Measurements from ENCODE around the gene XKR7. TPM values are rescaled to one million over a fixed set of nuclear protein-coding genes. Genes with fewer than 3 reads are reported as not detected.

The XKR7 gene
- total RNA-seq, 1 donor from 2014 or later = not detected

DNA sequence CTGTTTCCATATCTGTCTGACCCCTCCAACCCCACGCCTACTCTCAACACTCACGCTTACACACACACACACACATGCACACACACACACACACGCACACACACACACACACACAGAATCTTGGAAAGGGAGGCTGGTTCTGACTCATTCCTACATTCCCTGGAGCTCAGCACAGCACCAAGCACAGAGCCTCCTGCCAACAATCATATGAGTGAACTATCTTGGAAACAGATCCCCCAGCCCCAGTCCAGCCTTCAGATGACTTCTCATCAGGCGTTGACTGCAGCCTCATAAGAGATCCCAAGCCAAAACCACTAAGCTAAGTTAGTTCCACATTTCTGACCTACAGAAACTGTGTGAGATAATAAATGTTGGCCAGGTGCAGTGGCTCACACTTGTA is 70.0 kb downstream of the XKR7 start:
- DNase-seq (ENCODE audit: low spot score) = no peak

DNA sequence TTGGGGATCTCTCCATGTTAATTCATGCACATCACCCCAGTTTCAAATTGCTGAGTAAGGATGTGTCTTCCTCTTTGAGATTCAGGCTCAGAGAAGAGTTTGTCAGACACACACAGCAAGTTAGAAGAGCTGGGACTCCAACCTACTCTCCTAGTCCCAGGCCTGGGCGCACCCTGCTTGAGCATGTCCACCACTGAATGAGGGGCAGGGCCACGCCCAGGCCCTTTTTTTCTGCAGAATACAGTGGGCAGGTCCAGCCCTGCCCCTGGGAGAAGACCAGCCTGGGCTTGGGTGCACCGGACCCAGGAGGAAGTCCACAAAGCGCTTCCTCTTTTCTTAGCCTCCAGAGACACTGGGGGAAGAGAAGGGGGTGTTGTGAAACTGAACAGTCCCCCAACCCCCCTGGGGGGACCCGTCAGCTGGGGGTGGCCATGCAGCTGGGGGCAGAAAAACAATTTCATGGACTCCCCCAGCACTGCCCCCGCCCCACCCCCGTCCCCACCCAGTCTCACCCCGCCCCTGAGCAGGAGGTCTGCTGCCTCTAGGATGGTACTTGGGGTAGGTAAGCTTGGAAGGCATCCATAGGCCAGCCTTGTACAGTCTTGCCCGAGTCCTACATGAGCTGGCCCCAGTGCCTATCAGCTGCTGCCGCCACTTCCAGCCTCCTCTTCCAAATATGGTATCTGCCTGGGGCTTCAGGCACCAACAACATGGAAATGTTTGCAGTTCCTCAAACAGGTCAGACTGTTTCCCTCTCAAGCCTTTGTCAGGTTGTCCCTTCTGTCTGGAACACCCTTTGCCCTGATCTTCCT is 72.4 kb downstream of the XKR7 start:
- no peak for DNase-seq (ENCODE audit: low spot score)

DNA sequence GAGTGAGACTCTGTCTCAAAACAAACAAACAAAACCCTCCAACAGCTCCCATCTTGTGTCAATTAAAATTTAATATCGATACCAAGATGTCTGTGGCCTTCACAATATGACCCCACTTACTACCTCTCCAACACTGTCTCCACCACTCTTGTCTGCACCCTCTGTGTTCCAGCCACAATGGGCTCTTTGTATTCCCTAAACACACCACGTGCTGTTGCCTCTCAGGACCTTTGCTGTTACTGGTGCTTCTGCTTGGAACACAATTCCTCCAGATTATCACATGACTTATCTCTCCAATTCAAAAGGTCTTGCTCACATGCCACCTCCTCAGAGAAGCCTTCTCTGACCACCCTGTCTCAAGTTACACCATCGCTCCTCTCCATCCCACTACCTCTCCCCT is 78.0 kb downstream of the XKR7 start:
- DNase-seq (ENCODE audit: low spot score) = no peak

DNA sequence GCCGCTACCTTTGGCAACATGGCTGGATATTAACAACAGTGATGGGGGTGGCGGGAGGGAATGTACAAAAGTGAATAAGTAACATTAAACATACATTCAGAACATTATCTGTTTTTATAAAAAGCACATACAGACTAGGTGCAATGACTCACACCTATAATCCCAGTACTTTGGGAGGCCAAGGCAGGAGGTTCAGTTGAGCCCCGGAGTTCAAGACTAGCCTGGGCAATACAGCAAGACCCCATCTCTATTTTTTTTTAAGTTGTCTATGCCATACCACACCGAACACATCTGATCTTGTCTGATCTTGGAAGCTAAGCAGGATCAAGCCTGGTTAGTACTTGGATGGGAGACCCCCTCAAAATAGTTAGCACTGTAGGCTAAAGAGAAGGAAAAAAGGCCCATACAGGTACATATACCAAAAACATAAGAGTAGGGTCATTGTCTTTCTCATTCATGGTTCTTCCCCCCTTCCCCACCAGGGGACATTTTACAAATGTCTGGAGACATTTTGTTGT is 82.4 kb downstream of the XKR7 start:
- DNase-seq (ENCODE audit: low spot score) = no peak

DNA sequence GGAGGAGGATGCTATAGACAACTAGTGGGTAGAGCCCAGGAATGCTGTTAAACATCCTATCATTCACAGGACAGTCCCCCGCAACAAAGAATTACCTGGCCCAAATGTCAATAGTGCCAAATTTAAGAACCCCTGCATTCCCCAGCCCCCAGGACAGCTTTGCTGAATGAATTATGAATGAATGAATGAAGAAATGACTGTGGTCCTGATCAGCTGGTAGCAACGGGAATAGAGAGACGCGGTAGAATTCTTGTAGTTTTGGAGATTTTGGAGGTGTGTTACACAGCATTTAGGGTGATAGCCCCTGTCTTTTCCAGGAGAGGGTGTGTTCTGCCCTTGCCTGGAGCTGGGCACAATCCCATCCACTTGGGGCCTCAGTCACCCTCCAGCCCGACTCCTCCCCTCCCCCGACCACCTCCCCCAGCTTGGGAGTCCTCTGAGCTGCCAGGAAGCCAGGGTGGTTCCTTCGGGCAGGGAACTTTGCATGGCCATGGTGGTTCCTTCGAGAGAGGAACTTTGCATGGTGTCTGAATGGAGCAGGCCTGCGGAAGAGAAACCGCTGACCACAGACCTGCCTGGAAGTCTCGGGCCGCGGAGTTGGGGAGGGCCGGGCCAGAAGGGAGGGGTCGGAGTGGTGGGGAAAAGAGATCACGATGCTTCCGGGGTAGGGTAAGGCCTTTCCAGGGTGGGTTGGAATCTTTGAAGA is 83.1 kb downstream of the XKR7 start:
- peak; percentile 23 for DNase-seq (ENCODE audit: low spot score)

DNA sequence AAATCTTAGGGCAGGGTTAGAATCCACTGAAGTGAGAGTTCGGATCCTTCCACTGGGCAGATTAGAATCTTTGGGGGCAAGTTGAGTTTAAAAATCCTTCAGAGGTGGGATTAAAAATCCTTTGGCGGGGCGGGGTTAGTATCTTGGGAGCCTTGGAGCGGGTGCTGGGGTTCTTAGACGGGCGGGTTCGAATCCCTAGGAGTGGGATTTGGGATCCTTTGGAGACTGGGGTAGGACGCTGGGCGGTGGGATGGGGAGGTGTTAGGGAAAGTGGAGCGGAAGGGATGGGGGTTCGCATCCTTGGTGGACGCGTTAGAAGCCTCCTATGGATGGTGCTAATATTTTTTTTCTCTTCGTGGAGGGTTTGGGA is 83.8 kb downstream of the XKR7 start:
- no peak for DNase-seq (ENCODE audit: low spot score)

DNA sequence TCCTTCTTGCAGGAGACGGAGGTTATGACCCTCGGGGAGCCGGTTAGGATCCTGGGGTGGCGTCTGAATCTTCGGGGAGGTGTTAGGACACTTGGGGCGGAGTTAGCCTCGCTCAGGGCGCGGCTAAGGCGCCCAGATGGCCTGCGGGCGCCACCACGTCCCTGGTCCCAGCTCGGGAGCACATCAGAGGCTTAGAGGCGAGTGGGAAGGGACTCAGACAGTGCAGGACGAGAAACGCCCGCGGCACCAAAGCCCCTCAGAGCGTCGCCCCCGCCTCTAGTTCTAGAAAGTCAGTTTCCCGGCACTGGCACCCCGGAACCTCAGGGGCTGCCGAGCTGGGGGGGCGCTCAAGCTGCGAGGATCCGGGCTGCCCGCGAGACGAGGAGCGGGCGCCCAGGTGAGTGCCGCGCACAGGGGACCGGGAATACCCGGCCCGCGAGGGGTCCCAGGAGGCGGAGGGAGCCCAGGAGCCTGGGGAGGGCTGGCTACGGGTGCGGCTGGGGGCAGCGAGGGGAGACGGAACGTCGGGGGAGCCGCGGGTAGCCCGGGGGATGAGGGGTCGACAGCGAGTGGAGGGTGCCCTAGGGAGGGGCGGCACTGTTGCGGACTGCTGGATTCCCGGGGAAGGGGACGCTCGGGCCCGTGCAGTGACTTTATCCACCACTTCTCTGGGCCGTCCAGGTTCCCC is 84.3 kb downstream of the XKR7 start, which contains the start of gene HCK:
Gene HCK, plus strand, starts transcription at position 153 of the 688 bp plus-strand sequence.
- DNase-seq (ENCODE audit: low spot score) = no peak

DNA sequence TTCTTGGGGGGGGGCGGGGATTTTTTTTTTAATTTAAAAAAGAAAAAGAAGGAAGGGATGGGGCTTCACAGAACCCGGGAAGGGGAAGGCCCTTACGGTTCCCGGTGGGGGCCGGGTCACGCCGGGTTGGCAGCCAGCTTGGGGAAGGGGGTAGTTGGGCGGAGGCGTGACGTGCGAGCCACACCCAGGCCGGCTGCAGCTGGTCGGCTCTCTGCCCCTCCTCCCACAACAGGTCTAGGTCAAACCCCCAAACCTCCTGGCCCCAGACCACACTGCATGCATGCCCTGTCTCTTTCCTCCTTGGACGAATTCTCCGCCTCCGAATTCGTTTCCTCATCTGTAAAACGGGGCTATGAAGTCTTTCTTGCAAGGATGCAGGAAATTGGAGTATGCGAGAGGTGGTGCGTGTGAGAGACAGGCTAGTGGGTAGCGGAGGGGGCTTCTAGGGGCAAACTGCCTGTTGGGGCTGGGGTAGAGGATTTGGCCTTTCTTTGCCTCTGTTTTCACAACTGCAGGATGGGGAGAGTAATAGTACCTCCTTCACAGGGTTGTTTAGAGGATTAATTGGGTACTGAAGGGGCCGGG is 84.9 kb downstream of the XKR7 start:
- no peak for DNase-seq (ENCODE audit: low spot score)

Other genes starting within 250 kb of the XKR7 start
- gene BCL2L1, start 245.3 kb upstream of the XKR7 start, total RNA-seq = 191 TPM
- 2.6 TPM for gene TPX2, start 228.9 kb upstream of the XKR7 start, total RNA-seq
- not detected for gene MYLK2, start 148.8 kb upstream of the XKR7 start, total RNA-seq
- 1.6 TPM for gene FOXS1, start 122.5 kb upstream of the XKR7 start, total RNA-seq
- gene DUSP15, start 97.6 kb upstream of the XKR7 start, total RNA-seq = 2.8 TPM
- gene TTLL9, start 97.5 kb upstream of the XKR7 start, total RNA-seq = 0.29 TPM
- 12.1 TPM for gene PDRG1, start 16.1 kb upstream of the XKR7 start, total RNA-seq
- 5.6 TPM for gene CCM2L, start 42.3 kb downstream of the XKR7 start, total RNA-seq
- gene HCK, start 84.1 kb downstream of the XKR7 start, total RNA-seq = 11.7 TPM
- 60.7 TPM for gene TM9SF4, start 141.6 kb downstream of the XKR7 start, total RNA-seq
- gene PLAGL2, start 239.6 kb downstream of the XKR7 start, total RNA-seq = 11.9 TPM
- gene POFUT1, start 239.7 kb downstream of the XKR7 start, total RNA-seq = 35.4 TPM

Data from mucosa of gallbladder (tissue), 1 donor.